HL-60 (cell line): ENCODE data around the gene USP24.

Experiments used
- DNase-seq, 2 experiments: peaks; one replicate each; pipeline ENCODE4 v3.0.0-alpha.2; 2010 to 2020; ENCODE audit warnings: low read depth in 1 of 2, low spot score in 1 of 2
- H3K27ac ChIP-seq: fragments of 250-450 bp; sonication (Bioruptor Pico); replicated peaks from 2 replicates; pipeline ENCODE4 v1.5.1; 2020; ENCODE audit warnings: mild to moderate bottlenecking, moderate library complexity
- H3K27me3 ChIP-seq: fragments of 250-450 bp; sonication (Bioruptor Pico); 2 replicates; pipeline ENCODE4 v1.5.1; 2021; ENCODE audit warnings: mild to moderate bottlenecking, moderate library complexity; ENCODE audit not compliant: insufficient read depth, poor library complexity, severe bottlenecking
- H3K4me3 ChIP-seq: replicated peaks from 2 replicates; pipeline ENCODE4 v1.5.1; 2011; ENCODE audit warnings: mild to moderate bottlenecking, control low read depth, low read length; ENCODE audit not compliant: insufficient read depth
- CTCF ChIP-seq: IDR thresholded peaks from one replicate; pipeline ENCODE4 v1.5.1; 2011; ENCODE audit warnings: low read length, control low read depth, inconsistent platforms; ENCODE audit not compliant: insufficient read depth
- GABPA ChIP-seq: IDR thresholded peaks from 2 replicates; pipeline ENCODE4 v1.6.1; 2012; ENCODE audit warnings: low read depth
- POLR2AphosphoS5 ChIP-seq: IDR thresholded peaks from 2 replicates; pipeline ENCODE4 v1.6.1; 2012; ENCODE audit warnings: low read depth
- REST ChIP-seq: IDR thresholded peaks from 2 replicates; pipeline ENCODE4 v1.6.1; 2012; ENCODE audit warnings: low read depth; ENCODE audit not compliant: insufficient replicate concordance
- SPI1 ChIP-seq: IDR thresholded peaks from 2 replicates; pipeline ENCODE4 v1.6.1; 2012; ENCODE audit warnings: low read depth, mild to moderate bottlenecking, borderline replicate concordance

Gene USP24

GRCh38 chr1:55087439-55087838, 127.7 kb downstream of the USP24 start:
- no peaks in the 10 kb centered on the region for H3K27me3 ChIP-seq
- no peak overlapping the region for H3K27ac ChIP-seq
- H3K4me3 ChIP-seq, result no peak overlapping the region
- TF ChIP-seq REST, result no peak
- TF ChIP-seq POLR2AphosphoS5, result no peak
- no peak for TF ChIP-seq GABPA
- no peak for TF ChIP-seq SPI1
- no peak for DNase-seq

GRCh38 chr1:55084257-55084656, 130.9 kb downstream of the USP24 start:
- Histone ChIP-seq H3K4me3 (no peak overlapping the region), H3K27me3 (no peaks in the 10 kb centered on the region), H3K27ac (no peak overlapping the region)
- TF ChIP-seq POLR2AphosphoS5, result no peak
- DNase-seq, result no peak

- DNase-seq, result no peak
- H3K27me3 ChIP-seq, result no peaks in the 10 kb centered on the region
- H3K27ac ChIP-seq, result no peak overlapping the region
- H3K4me3 ChIP-seq, result no peak overlapping the region
- no peak for TF ChIP-seq REST
- TF ChIP-seq SPI1, result no peak
- TF ChIP-seq POLR2AphosphoS5, result no peak
- TF ChIP-seq GABPA, result no peak
- no peak for TF ChIP-seq CTCF
Measured at GRCh38 chr1:55081905-55082296, 133.3 kb downstream of the USP24 start.

GRCh38 chr1:55081188-55081904, 133.8 kb downstream of the USP24 start:
- no peak for TF ChIP-seq SPI1
- TF ChIP-seq REST, result no peak
- no peak for TF ChIP-seq GABPA
- TF ChIP-seq POLR2AphosphoS5, result no peak
- no peak for TF ChIP-seq CTCF
- no peaks in the 10 kb centered on the region for H3K27me3 ChIP-seq
- DNase-seq, result no peak
- no peak overlapping the region for H3K4me3 ChIP-seq
- H3K27ac ChIP-seq, result no peak overlapping the region
